Measurements from ENCODE around the gene LEMD2. TPM values are rescaled to one million over a fixed set of nuclear protein-coding genes. Genes with fewer than 3 reads are reported as not detected.

LEMD2 gene
- total RNA-seq, 1 experiment from 2014 or later, result 33.8 TPM

- no peak for DNase-seq (ENCODE audit: low read depth)
These were observed 31.3 kb upstream of the LEMD2 start for GRCh38 chr6:33820243-33820642.

GRCh38 chr6:33819021-33819420 lies 30.1 kb upstream of the LEMD2 start:
- no peak for DNase-seq (ENCODE audit: low read depth)

- no peak for DNase-seq (ENCODE audit: low read depth)
These were observed 29.4 kb upstream of the LEMD2 start for GRCh38 chr6:33818293-33818692.

GRCh38 chr6:33817489-33817888 lies 28.6 kb upstream of the LEMD2 start:
- DNase-seq (ENCODE audit: low read depth), result no peak

- DNase-seq (ENCODE audit: low read depth), result no peak
These were observed 28.0 kb upstream of the LEMD2 start for GRCh38 chr6:33816911-33817310.

GRCh38 chr6:33815854-33816253 lies 26.9 kb upstream of the LEMD2 start:
- peak; percentile 47 for DNase-seq (ENCODE audit: low read depth)

GRCh38 chr6:33813990-33814985 lies 25.4 kb upstream of the LEMD2 start:
- no peak for DNase-seq (ENCODE audit: low read depth)

- DNase-seq (ENCODE audit: low read depth), result no peak
These were observed 24.4 kb upstream of the LEMD2 start for GRCh38 chr6:33813246-33813904.

GRCh38 chr6:33812669-33813068 lies 23.7 kb upstream of the LEMD2 start:
- DNase-seq (ENCODE audit: low read depth), result peak; percentile 30

GRCh38 chr6:33809594-33809993 lies 20.7 kb upstream of the LEMD2 start:
- DNase-seq (ENCODE audit: low read depth), result no peak

GRCh38 chr6:33808641-33809180 lies 19.8 kb upstream of the LEMD2 start:
- DNase-seq (ENCODE audit: low read depth), result no peak

- DNase-seq (ENCODE audit: low read depth), result peak; percentile 28
These were observed 18.7 kb upstream of the LEMD2 start for GRCh38 chr6:33807606-33808005.

- no peak for DNase-seq (ENCODE audit: low read depth)
These were observed 17.9 kb upstream of the LEMD2 start for GRCh38 chr6:33806841-33807240.

GRCh38 chr6:33803571-33804053 lies 14.7 kb upstream of the LEMD2 start, which contains the start of gene MLN:
TSS of gene MLN (minus strand) at chr6:33804003. CDS start at chr6:33801163, 2,840 bp downstream.
- DNase-seq (ENCODE audit: low read depth), result no peak

GRCh38 chr6:33802186-33802958 lies 13.4 kb upstream of the LEMD2 start:
- no peak for DNase-seq (ENCODE audit: low read depth)

GRCh38 chr6:33801611-33802010 lies 12.7 kb upstream of the LEMD2 start:
- no peak for DNase-seq (ENCODE audit: low read depth)

- DNase-seq (ENCODE audit: low read depth), result no peak
These were observed 11.5 kb upstream of the LEMD2 start for GRCh38 chr6:33800248-33800969.

GRCh38 chr6:33799454-33800113 lies 10.7 kb upstream of the LEMD2 start:
- no peak for DNase-seq (ENCODE audit: low read depth)

GRCh38 chr6:33798343-33798848 lies 9.5 kb upstream of the LEMD2 start:
- DNase-seq (ENCODE audit: low read depth), result no peak

Measured in HT1080 (cell line).